GM18858 (cell line): Measurements from ENCODE around the gene CTSC.

Experiments used
- ATAC-seq: cut with Tn5 transposase; IDR thresholded peaks from one replicate; pipeline ENCODE4 v1.9.1; 2021; ENCODE audit not compliant: unreplicated experiment

CTSC gene

DNA sequence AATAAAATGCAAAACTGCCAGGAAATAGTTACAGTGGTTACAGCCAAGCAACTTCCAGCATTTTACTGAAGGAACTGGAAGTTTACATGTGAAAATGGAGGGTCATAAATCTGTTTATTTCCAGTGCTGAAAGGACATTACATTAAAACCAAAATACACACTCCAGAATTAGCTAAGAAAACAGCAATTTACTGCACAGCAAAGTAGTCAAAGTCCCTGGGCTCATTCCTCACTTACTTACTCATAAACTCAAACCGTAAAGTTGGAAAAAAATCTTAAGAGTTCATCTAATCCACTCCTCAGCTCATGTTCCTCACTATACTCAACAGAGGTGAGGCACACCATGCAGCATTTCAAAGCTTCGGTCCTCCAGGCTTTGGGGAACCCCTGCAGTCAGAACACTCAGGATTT, 17.4 kb downstream of the CTSC start:
- no peak for ATAC-seq

- ATAC-seq = no peak
These were observed 19.5 kb downstream of the CTSC start for GRCh38 chr11:88318017-88318416.

DNA sequence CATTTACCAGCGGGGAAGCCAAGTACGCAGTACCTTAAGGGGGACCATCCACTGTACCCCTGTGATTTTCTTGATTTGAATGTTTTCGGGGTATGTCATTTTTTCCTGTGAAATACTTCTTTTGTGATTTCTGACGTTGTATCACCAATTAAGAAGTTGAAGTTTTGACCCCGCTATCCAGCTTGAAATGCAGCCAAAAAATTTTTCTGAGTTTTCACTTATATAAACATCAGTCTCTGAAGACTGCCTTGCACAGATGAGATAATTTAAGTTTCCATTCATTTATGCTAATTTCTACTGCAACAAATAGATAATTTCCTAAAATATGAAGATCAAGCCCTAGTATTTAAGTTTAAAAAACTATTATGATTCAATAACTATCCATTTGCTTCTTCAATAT, 20.0 kb downstream of the CTSC start:
- no peak for ATAC-seq

- no peak for ATAC-seq
These were observed 21.5 kb downstream of the CTSC start for GRCh38 chr11:88315981-88316441.

GRCh38 chr11:88315015-88315414, 22.5 kb downstream of the CTSC start:
- no peak for ATAC-seq

DNA sequence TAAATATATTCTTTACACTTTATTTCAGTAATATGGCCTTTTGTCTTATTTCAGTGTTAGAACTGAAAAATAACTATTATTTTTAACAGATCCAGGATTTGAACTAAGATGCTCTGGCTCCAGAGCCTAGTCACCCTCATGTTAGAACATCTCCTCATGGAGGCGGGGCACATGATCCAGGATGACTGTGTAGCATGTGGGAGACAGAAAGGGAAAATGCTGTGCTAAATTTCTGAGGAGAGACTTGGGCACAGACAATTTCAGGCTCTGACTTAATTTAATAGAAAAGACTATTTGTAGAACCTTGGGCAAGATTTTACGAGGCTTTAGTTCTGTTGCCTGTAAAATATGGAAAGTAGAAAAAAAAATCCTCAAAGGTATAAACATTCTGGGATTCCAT, 24.1 kb downstream of the CTSC start:
- no peak for ATAC-seq

DNA sequence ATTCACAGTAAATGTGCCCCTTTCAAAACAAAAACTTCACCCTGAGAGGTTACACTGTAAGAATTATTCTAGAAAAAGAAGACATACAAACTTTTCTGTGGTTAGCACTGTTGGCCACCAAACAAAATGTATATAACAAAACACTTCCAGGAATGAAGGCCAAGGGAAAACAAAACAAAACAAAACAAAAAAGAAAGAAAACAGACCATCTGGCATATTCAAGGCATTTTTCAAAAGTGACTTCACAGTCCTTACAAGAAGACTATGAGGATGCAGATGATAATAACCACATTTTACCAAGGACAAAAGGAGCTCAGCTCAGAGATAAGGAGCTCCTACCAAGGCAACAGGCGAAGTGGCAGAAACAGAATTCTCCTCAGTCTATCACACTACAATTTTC, 24.9 kb downstream of the CTSC start:
- ATAC-seq = no peak

GRCh38 chr11:88310246-88310645, 27.3 kb downstream of the CTSC start:
- no peak for ATAC-seq

DNA sequence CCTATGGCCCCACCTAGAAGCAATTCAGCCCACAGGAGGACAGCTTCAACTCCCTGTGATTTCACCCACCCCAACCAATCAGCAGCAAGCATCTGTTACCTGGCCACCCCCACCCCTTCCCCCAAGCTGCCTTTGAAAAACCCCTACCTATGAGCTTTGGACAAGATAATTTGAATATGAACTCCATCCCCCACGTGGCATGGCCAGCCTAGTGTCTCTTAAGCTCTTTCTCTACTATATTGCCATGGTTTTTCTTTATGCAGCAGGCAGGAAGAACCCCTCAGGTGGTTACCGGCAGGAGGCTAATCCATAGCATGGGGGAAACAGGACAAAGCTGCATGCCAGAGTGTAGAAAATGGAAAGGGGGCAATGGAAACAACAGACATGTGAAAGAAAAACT, 29.0 kb downstream of the CTSC start:
- ATAC-seq = no peak

DNA sequence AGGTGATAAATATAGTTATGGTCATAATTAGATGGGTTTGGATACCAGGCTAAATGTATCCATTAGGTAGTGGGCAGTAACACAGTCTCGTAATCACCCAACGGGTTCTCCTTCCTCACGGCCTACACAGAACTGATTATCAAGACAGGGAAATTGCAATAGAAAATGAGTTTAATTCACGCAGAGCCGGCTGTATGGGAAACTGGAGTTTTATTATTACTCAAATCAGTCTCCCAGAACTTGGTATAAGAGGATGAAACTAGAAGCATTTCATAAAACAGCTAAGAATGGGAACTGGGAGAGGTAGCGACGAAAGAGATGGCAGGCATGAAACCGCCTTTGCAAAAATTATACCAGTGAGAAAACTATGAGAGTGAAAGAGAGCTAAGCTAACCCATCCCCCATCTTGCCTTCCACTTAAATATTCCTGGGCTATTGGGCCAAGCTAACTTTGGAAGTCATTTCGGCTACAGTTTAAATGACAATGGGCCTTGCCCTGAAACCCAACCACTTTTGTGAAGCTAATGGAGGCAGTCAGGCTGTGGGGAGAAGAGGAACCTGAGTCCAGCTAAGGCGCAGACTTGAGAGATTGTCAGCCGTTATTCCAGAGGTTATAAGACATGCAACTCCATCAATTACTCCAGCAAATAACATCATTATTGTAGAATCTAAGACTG, 29.6 kb downstream of the CTSC start:
- peak; percentile 71 for ATAC-seq

DNA sequence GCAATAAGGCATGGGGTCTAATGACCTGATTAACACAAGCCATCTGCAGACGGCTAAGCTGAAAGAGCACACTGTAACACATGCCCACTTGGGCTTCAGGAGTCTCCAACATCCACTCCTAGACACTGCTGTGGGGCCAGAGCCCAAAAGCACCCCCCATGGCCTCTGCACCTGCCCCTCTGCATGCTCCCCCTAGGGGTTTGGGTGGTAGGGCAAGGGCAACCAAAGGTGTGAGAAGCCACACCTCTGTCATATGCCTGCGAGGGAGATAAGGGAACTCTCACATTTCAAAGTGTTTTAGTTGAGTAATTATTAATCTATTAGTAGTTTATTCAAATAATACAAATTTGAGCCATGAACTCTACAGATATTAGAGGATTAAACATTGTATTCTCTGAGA, 30.8 kb downstream of the CTSC start:
- ATAC-seq = no peak

DNA sequence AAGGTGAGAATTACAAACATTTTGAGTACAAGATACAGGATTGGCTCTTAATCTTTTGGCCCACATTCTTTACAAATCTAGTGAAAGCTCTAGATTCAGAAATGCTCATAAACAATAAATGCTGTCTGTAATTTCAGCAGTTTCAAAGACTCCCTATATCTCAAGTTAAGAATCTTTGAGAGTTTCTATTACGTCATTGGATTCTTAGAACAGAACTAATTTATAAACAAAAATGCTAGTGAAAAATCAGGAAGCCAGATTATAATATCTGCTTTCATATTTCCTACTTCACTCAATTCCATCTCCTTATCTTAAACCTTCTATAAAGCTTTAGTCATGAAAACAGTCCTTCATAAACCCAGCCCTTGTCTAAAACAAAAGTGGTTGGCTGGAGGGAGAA, 32.1 kb downstream of the CTSC start:
- ATAC-seq = no peak

GRCh38 chr11:88304352-88304751, 33.2 kb downstream of the CTSC start:
- no peak for ATAC-seq

DNA sequence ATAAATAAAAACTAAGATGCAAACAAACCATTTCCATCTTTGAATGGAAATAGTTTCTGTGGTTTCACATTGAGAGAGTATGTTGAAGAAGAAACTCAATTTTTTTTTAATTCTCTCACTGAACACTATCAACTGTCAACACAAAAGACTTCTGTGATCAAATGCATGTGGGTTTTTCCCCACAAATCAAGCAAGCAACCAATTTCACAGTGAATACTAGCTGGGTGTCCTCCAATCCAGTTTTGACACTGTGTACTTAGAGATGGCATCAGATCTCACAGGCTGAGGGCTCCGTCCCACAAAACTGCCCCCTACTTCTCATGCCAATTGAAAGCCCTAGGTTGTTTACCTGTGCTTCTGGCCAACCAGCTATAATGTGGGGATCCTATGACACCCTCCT, 34.5 kb downstream of the CTSC start:
- no peak for ATAC-seq

- peak; percentile 38 for ATAC-seq
These were observed 35.9 kb downstream of the CTSC start for GRCh38 chr11:88301488-88302140.

DNA sequence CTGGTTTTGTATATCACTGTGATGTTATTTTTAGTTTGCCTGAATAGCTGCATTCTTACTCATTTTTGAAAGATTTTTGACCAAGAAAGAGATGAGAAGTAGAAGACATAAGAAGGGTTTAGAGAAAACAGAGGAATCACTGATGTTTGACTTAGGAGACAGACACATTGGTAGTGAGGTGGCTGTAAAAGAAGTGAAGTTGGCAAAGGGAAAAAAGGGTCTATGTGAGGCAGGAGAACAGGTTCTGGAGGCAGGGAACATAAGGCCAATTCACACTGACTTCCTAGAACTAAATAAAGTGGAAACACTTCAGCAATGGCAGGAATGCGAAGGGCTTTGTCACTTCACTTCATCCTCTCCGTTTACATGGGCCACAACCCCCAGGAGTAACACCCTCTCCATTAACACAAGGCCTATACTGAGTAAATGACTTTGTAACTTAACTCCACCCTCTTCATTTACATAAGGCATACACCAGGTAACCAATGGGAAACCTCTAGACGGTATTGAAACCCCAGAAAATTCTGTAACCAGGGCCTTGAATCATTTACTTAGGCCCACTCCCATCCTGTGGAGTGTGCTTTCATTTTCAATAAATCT, 36.5 kb downstream of the CTSC start:
- peak; percentile 57 for ATAC-seq

GRCh38 chr11:88297863-88298262, 39.7 kb downstream of the CTSC start:
- ATAC-seq = no peak

DNA sequence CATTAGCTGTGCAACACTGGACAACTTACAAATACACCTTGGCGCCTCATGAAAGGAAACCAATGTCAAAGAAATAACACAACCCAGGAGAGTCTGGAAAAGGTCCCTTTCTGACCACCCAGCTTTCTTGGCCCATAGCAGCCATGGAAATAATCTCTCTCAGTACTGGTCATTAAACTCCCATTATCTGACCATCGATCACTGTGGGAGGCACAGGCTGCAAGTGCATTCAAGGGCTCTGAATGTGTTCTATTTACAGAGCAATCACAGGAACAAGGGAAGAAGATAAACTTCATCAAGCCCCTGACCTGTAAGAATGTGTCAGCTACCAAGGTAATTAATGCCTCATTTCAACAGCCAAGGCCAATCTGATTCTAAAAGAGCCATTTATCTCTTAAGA, 40.1 kb downstream of the CTSC start:
- no peak for ATAC-seq

- no peak for ATAC-seq
These were observed 42.5 kb downstream of the CTSC start for GRCh38 chr11:88295028-88295427.

- ATAC-seq = no peak
These were observed 43.6 kb downstream of the CTSC start for GRCh38 chr11:88293931-88294330.

DNA sequence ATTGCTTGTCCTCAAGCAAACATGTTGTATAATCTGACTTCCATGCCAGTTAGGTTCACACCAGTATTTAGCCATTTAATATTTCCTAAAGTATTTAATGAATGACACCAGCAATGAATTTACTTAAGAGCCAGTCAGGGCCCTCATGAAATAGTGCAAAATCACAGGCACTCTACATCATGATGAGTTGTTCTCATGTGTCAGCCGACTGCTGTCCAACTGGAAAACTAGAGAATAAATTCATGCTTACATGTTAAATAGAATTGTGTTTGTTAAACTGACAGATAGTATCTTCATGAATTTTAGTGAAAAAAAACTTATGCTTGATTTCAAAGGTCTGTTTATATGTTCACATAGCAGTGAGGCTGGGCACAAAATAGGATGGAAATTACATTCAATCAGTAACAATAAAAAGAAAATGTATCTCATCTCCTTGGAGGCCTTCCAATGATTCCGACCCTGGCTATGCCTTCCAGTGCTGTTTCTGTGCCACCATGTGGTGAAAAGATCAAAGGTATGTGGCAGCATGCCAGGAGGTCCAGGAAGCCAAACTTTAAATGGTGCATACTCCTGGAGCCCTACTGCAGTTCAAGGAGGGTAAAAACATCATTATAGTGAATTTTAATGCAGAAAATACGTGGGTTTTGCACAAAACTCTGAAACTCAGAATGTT, 45.2 kb downstream of the CTSC start:
- ATAC-seq = no peak

DNA sequence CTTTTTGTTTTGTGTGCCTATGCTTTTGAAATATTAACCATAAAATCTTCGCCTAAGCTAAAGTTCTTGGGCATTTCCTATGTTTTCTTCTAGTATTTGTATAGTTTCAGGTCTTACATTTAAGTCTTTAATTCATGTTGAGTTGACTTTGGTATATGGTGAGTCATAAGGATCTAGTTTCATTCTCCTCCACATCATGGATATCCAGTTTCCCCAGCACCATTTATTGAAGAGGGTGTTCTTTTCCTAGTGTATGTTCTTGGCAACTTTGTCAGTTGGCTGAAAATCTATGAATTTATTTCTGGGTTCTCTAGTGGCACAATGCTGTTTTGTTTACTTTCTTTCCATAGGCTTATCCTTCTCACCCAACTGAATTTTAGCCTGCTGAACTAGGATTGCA, 49.0 kb downstream of the CTSC start:
- ATAC-seq = no peak
